Prostate gland (tissue), 2 donors: ENCODE measurements around the gene PSME1. TPM values are rescaled to one million over a fixed set of nuclear protein-coding genes. Genes with fewer than 3 reads are reported as not detected.

Experiments used
- DNase-seq: peaks from one replicate; pipeline ENCODE4 v3.0.0-alpha.2; 2019; ENCODE audit warnings: low spot score
- H3K27ac ChIP-seq, 2 donors: fragments of 200-600 bp; sonication (generic); 2 replicates each; pipeline ENCODE4 v1.5.1; 2017 to 2019
- H3K27me3 ChIP-seq: fragments of 200-600 bp; sonication (generic); replicated peaks from 2 replicates; pipeline ENCODE4 v1.5.1; 2019; ENCODE audit not compliant: insufficient read depth
- H3K36me3 ChIP-seq, 2 donors: fragments of 200-600 bp; sonication (generic); 1 replicate in 1 of 2; 2 replicates in 1 of 2; pipeline versions ENCODE4 v1.5.1 to v1.8.1; 2017 to 2019
- H3K4me1 ChIP-seq: fragments of 200-600 bp; sonication (generic); replicated peaks from 2 replicates; pipeline ENCODE4 v1.5.1; 2019
- H3K4me3 ChIP-seq, 2 donors: fragments of 200-600 bp; sonication (generic); 2 replicates each; pipeline ENCODE4 v1.5.1; 2017 to 2019
- H3K9me3 ChIP-seq: fragments of 200-600 bp; sonication (generic); 2 replicates; pipeline ENCODE4 v1.5.1; 2017
- POLR2A ChIP-seq: fragments of 450-650 bp; IDR thresholded peaks from one replicate; pipeline ENCODE4 v1.6.1; 2016; ENCODE audit warnings: antibody characterized with exemption, mild to moderate bottlenecking
- POLR2AphosphoS5 ChIP-seq: sonication (generic); formaldehyde crosslinking; IDR thresholded peaks from one replicate; pipeline ENCODE4 v1.6.1; 2017; ENCODE audit warnings: antibody characterized with exemption
- WGBS: methylation state at CpG from one replicate; pipeline ENCODE4 v1.1.5; 2018; 5-methylcytosine and 5-hydroxymethylcytosine counted together
- intact Hi-C: fragments of 100-400 bp; cut with DNase I; formaldehyde crosslinking; loops from one replicate; pipeline ENCODE4 v1.14.2; 2022
- total RNA-seq, 2 donors: library from RNA; depleted of rRNA; stranded (reverse); fragments of >200 nt; gene quantifications; one replicate each; pipeline ENCODE4 v1.1.0, GENCODE V29; 2016
- TF ChIP-seq, protein P1 (sequence below), 4 experiments: fragments of 200-600 bp in 2 of 4; fragments of 450-650 bp in 2 of 4; sonication (generic) in 2 of 4; IDR thresholded peaks; 1 replicate in 3 of 4; 2 replicates in 1 of 4; pipeline ENCODE4 v1.5.1; 2016 to 2019; ENCODE audit warnings: antibody characterized with exemption in 4 of 4, mild to moderate bottlenecking in 2 of 4, moderate library complexity in 2 of 4

PSME1 gene
- total RNA-seq, 2 donors from 2014 or later = 85.4 to 213 TPM

DNA sequence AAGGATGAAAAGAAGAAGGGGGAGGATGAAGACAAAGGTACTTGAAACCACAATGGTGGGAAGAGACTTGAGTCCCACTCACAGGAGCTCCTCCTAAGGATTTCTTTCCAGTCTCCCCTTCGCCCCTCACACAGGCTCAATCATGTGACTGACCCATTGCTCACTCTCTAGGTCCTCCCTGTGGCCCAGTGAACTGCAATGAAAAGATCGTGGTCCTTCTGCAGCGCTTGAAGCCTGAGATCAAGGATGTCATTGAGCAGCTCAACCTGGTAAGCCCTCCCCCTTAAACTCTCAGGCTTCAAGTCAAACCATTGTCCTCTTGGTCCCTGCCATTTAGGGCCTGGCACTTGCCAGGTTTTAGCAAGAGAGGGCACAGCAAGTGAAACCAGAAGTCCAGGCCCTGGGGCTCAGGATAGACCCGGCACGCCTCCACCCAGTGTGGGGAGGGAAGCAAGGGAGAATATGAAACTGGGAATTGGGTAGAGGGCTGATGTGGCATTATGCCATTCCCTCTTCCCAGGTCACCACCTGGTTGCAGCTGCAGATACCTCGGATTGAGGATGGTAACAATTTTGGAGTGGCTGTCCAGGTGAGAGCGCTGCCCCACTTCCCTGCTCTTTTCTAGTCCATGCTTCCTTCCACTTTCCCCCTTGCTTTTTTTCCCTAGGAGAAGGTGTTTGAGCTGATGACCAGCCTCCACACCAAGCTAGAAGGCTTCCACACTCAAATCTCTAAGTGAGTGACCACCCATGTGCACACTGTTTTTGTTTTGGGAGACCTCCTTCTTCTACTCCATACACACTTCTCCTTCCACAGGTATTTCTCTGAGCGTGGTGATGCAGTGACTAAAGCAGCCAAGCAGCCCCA, 1.8 kb downstream of the PSME1 start:
- Histone ChIP-seq H3K4me1 (peaks cover 8% of the 10 kb centered on the region), H3K36me3 (peaks cover 3% of the 10 kb centered on the region in 2 donors), H3K27ac (peak overlapping the region in 1 of 2 donors; percentile 93), H3K27me3 (no peaks in the 10 kb centered on the region), H3K4me3 (no peak overlapping the region), H3K9me3 (no peaks in the 10 kb centered on the region)
- TF ChIP-seq POLR2A = no peak
- TF ChIP-seq, protein P1, sequence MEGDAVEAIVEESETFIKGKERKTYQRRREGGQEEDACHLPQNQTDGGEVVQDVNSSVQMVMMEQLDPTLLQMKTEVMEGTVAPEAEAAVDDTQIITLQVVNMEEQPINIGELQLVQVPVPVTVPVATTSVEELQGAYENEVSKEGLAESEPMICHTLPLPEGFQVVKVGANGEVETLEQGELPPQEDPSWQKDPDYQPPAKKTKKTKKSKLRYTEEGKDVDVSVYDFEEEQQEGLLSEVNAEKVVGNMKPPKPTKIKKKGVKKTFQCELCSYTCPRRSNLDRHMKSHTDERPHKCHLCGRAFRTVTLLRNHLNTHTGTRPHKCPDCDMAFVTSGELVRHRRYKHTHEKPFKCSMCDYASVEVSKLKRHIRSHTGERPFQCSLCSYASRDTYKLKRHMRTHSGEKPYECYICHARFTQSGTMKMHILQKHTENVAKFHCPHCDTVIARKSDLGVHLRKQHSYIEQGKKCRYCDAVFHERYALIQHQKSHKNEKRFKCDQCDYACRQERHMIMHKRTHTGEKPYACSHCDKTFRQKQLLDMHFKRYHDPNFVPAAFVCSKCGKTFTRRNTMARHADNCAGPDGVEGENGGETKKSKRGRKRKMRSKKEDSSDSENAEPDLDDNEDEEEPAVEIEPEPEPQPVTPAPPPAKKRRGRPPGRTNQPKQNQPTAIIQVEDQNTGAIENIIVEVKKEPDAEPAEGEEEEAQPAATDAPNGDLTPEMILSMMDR (IDR thresholded peaks at IDR 0.05) = no peak
- no peak for TF ChIP-seq POLR2AphosphoS5
- WGBS = 83% methylated on average over 8 of the region's 8 CpGs
- intact Hi-C loops = no loop called here
- no peak for DNase-seq

DNA sequence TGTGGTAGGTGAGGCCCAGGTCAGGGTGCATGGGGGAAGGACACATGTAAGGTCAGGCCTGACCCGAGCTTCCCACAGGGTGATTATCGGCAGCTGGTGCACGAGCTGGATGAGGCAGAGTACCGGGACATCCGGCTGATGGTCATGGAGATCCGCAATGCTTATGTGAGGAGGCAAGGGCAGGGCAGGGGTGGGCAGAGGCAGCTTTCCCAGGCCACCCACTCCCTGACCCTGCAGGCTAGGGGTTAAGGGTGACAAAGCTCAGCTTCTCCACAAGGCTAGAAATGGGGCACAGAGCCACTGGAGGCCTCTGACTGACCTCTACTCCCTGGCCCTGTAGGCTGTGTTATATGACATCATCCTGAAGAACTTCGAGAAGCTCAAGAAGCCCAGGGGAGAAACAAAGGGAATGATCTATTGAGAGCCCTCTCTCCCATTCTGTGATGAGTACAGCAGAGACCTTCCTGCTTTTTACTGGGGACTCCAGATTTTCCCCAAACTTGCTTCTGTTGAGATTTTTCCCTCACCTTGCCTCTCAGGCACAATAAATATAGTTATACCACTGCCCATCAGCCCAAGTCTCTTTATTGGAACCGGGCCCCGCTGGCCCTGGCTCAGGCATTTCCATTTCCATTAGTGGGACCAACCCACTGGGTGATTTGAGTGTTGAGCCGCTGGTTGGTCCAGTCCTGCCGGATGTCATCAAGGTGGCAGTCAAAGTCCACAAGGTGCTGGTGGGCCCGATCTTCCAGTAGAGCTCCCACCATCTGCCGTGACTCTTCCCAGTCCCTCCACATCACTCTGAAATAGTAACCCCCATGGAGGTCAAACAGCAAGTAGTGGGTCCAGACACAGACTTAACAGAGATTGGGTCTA, 2.6 kb downstream of the PSME1 start:
- no peak overlapping the region for H3K4me3 ChIP-seq
- H3K4me1 ChIP-seq = peaks cover 8% of the 10 kb centered on the region

DNA sequence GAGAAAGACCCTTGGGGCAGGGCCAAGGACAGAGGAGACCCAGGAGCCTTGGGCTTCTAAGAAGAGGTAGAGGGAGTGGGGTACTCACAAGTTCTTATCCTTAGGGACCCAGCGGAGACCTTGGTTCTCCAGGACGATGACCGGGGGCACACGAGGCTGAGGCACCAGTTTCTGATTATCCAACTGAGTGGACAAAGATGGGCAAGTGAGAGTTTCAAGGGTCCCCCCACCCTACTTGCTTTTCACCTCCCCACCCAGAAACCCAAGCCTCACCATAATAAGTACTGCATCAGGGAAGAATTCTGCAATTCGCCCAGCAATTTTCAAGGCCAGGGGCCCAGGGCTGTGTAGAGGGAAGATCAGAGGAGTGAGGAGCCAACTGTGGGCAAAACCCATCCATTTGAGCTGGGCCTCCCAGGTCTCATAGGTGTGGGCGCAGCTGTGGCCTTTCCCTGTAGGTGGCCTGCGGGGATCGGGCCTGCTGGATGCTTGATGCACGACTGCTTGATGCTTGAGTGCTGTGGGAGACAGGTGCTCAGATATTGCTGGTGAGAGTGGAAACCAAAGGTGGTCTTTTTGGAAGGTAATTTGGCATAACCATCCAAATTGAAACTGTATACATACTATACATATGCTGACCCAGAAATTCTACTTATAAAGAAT, 3.4 kb downstream of the PSME1 start:
- intact Hi-C loops = no loop called here
- 79% methylated on average over 9 of the region's 9 CpGs for WGBS
- Histone ChIP-seq H3K9me3 (no peaks in the 10 kb centered on the region), H3K36me3 (peaks cover 3% of the 10 kb centered on the region in 2 donors), H3K27ac (no peak overlapping the region), H3K4me1 (peaks cover 8% of the 10 kb centered on the region), H3K4me3 (no peak overlapping the region), H3K27me3 (no peaks in the 10 kb centered on the region)
- DNase-seq = no peak
- TF ChIP-seq, protein P1 (IDR thresholded peaks at IDR 0.05) = no peak
- no peak for TF ChIP-seq POLR2AphosphoS5
- no peak for TF ChIP-seq POLR2A

More for the DNA sequence above, 2.6 kb downstream of the PSME1 start:
- H3K9me3 ChIP-seq = no peaks in the 10 kb centered on the region
- no peaks in the 10 kb centered on the region for H3K27me3 ChIP-seq
- no peak for DNase-seq
- intact Hi-C loops = no loop called here
- H3K36me3 ChIP-seq = peaks cover 3% of the 10 kb centered on the region in 2 donors
- no peak overlapping the region for H3K27ac ChIP-seq
- TF ChIP-seq POLR2AphosphoS5 (no peak), POLR2A (no peak)
- TF ChIP-seq, protein P1 (IDR thresholded peaks at IDR 0.05) = no peak
- WGBS = 77% methylated on average over 13 of the region's 13 CpGs

DNA sequence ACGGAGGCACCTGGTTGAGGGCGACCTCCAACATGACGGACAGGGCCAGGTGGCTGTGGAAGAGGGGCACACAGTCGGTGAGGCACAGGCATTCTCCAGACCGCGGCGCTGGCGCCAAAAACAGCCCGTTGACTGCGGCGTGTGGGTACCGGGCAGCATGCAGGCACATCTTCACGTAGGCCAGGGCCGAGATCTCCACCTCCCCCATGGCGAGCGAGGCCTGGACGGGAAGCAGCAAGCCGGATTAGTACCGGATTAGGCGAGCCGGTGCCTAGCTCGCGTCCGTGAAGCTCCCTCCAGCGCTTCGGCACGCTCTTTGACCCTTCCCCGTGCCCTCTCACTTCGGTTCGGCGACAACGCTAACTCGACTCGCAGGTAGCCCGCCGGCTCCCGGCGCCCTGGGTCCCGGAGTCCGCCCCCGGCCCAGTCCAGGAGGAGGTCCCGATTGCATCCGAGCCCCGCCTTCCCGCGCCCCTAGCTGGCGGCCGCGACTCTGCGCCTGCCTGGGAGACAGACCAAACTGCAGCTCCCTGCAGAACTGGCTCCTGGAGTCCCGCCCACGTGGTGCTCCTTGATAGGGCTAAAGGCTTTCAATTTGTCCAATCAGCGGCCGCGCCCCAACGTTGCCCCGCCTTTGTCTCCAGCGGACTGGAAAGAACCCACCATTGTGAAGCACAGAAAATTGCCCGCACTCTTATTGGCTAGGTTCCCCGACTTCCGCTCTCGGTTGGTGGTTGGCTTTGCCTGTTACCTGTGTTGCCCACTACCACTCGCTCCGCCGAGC, 5.3 kb downstream of the PSME1 start, which contains the start of gene EMC9:
Gene EMC9, minus strand, starts transcription at position 495 of the 784 bp plus-strand sequence. Its CDS starts 287 bp downstream, at position 208.
- under 1% methylated on average over 65 of the region's 65 CpGs for WGBS

More for the DNA sequence above, 5.3 kb downstream of the PSME1 start, which contains the start of gene EMC9:
- Histone ChIP-seq H3K27ac (peak within 1 kb of the TSS; percentile 91 to 95), H3K36me3 (peaks cover 3% of the 10 kb centered on the region in 2 donors), H3K9me3 (no peaks in the 10 kb centered on the region), H3K4me1 (peaks cover 13% of the 10 kb centered on the region), H3K27me3 (no peaks in the 10 kb centered on the region), H3K4me3 (peak within 1 kb of the TSS; percentile 54 to 88)
- TF ChIP-seq POLR2AphosphoS5 (peak; percentile 98), POLR2A (peak; percentile 94)
- TF ChIP-seq, protein P1 (IDR thresholded peaks at IDR 0.05) = peak; percentile 33 to 95 (median 63)
- intact Hi-C loops = loop anchor here (2.0 kb wide), 1 partner anchor 26 kb away; the partner anchor contains the start of genes DCAF11 and NRL
- DNase-seq = peak; percentile 100
